Nephron (organoid): ENCODE results near the gene TACR2.

Source experiments
- H3K27ac Mint-ChIP-seq, 3 experiments: 2 replicates each; pipeline ENCODE4 v1.8.0; 2020; ENCODE audit warnings: mixed read lengths in 3 of 3, mild to moderate bottlenecking in 2 of 3, moderate library complexity in 1 of 3
- H3K27me3 Mint-ChIP-seq: 2 replicates; pipeline ENCODE4 v1.8.0; 2021; ENCODE audit warnings: low read depth, mild to moderate bottlenecking, moderate library complexity, mixed read lengths
- H3K36me3 Mint-ChIP-seq: 2 replicates; pipeline ENCODE4 v1.8.0; 2020; ENCODE audit warnings: low read depth, mixed read lengths
- H3K4me1 Mint-ChIP-seq: 2 replicates; pipeline ENCODE4 v1.8.0; 2020; ENCODE audit warnings: mixed read lengths
- H3K4me3 Mint-ChIP-seq, 3 experiments: 2 replicates each; pipeline ENCODE4 v1.8.0; 2020; ENCODE audit warnings: mild to moderate bottlenecking in 3 of 3, mixed read lengths in 3 of 3, moderate library complexity in 2 of 3
- H3K9me3 Mint-ChIP-seq: 2 replicates; pipeline ENCODE4 v1.8.0; 2020; ENCODE audit warnings: mixed read lengths
- TF ChIP-seq, protein P1 (sequence below), 3 experiments: fragments of 200-600 bp; sonication (generic); IDR thresholded peaks; one replicate each; pipeline ENCODE4 v1.5.0; 2021; ENCODE audit warnings: antibody characterized with exemption in 3 of 3; ENCODE audit not compliant: unreplicated experiment in 3 of 3

The TACR2 gene

DNA sequence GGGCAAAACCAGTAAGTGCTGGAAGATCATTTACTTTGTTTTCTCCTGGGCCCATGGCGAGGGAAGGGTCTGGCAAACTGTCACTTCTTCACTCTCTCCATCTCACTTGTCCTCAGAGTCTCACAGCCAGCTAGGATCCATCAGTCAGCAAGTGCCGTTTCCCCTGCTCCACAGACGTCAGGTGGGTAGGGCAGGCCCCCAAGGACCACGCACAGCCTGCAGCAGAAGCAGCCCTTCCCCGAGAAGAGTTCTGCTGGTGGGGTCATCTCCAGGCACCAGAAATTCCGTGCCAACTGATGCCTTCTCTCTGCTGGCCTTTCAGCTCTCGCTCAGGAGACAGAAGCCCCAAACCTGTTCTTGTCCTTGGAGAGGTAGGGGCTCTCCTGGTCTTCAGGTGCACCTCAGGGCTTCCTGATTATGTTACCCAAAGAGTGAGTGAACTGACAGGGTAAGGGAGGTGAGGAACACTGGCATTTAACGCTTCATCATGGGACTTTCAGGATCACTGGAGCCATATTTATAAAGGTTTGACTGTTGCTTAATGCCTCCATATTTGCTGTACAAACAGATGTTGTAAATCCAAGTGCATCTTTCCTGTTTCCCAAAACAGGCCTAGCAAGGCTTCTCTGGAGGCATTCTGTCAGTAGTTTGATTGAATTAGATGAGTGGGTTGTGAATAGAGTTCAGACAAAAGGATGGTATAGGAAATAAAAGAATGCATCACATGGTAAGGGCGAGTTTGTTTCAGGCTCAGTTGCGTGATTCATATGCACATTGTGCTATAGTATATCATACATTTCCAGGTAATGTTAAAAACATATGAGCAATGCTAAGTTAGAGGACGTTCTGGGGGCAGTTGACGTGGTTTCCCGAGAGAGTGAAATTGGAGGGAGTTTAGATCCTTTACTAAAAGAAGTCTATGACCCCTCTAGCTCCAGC is 20.9 kb upstream of the TACR2 start:
- H3K4me1 Mint-ChIP-seq = peaks cover 30% of the 10 kb centered on the region
- TF ChIP-seq, protein P1, sequence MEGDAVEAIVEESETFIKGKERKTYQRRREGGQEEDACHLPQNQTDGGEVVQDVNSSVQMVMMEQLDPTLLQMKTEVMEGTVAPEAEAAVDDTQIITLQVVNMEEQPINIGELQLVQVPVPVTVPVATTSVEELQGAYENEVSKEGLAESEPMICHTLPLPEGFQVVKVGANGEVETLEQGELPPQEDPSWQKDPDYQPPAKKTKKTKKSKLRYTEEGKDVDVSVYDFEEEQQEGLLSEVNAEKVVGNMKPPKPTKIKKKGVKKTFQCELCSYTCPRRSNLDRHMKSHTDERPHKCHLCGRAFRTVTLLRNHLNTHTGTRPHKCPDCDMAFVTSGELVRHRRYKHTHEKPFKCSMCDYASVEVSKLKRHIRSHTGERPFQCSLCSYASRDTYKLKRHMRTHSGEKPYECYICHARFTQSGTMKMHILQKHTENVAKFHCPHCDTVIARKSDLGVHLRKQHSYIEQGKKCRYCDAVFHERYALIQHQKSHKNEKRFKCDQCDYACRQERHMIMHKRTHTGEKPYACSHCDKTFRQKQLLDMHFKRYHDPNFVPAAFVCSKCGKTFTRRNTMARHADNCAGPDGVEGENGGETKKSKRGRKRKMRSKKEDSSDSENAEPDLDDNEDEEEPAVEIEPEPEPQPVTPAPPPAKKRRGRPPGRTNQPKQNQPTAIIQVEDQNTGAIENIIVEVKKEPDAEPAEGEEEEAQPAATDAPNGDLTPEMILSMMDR (IDR thresholded peaks at IDR 0.05; ENCODE audit: unreplicated experiment in 3 of 3) = no peak
- H3K4me3 Mint-ChIP-seq = no peak overlapping the region
- H3K9me3 Mint-ChIP-seq = peaks cover 4% of the 10 kb centered on the region
- no peaks in the 10 kb centered on the region for H3K36me3 Mint-ChIP-seq
- H3K27me3 Mint-ChIP-seq = peaks cover 4% of the 10 kb centered on the region
- H3K27ac Mint-ChIP-seq = peak overlapping the region; percentile 43 to 73 (median 56)

DNA sequence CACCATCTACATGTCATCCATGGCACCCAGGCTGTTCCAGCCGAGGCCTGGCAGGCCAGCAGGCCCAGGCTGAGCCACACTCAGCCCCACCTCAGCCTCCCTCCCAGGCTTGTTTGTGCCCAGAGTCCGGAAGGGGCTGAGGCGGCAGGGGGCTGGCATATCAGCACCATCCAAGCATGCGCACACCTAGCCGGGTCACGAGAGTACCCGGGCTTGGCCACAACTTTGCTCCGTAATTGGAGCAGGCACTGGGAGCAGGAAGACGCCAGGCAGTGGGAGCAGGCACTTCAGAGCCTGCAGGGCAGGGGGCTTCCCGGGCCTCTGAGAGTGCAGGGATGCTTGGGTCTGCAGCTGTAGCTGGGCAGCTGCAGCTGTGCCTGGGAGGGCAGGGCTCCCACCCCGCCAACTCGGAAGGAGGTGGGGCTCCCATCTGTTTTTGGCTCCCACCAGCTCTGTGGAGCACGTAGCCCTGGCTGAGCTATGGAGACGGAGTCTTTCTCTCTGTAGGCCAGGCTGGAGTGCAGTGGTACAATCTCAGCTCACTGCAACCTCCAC is 19.3 kb upstream of the TACR2 start:
- peaks cover 4% of the 10 kb centered on the region for H3K9me3 Mint-ChIP-seq
- H3K4me1 Mint-ChIP-seq = peaks cover 30% of the 10 kb centered on the region
- TF ChIP-seq, protein P1 (IDR thresholded peaks at IDR 0.05; ENCODE audit: unreplicated experiment in 3 of 3) = no peak
- no peak overlapping the region for H3K27ac Mint-ChIP-seq
- H3K27me3 Mint-ChIP-seq = no peaks in the 10 kb centered on the region
- H3K4me3 Mint-ChIP-seq = no peak overlapping the region
- no peaks in the 10 kb centered on the region for H3K36me3 Mint-ChIP-seq

DNA sequence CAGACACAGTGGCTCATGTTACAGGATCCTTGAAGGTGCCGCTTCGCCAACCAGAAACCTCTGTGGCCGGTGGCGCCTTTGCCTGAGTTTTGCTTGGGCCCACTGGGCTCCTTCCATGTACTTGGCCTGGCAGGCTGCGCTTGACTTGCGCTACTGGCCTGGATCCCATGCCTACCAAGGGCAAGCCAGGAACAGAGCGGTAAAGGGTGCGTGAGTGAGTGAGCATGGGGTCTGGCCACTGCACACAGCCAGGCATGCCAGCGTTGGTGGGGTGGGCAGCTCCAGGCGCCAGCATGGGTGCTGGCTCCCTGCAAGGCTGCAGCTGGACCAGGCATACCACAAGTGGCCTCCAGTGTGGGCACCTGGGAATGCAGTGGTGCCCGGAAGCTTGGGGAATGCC is 18.2 kb upstream of the TACR2 start:
- H3K27me3 Mint-ChIP-seq = no peaks in the 10 kb centered on the region
- no peak overlapping the region for H3K27ac Mint-ChIP-seq
- TF ChIP-seq, protein P1 (IDR thresholded peaks at IDR 0.05; ENCODE audit: unreplicated experiment in 3 of 3) = no peak
- peaks cover 27% of the 10 kb centered on the region for H3K4me1 Mint-ChIP-seq
- no peaks in the 10 kb centered on the region for H3K36me3 Mint-ChIP-seq
- H3K9me3 Mint-ChIP-seq = peaks cover 4% of the 10 kb centered on the region
- no peak overlapping the region for H3K4me3 Mint-ChIP-seq

DNA sequence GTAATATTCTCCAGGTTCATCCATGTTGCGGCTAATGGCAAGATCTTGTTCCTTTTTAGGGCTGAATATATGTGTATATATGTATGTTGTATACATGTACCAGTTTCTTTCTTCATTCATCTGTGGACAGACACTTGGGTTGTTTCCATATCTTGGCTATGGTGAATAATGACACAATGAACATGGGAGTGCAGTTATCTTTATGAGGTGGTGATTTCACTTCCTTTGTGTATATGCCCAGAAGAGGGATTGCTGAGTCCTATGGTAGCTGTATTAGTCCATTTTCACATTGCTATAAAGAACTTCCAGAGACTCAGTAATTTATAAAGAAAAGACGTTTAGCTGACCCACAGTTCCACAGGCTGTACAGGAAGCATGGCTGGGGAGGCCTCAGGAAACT is 17.5 kb upstream of the TACR2 start:
- TF ChIP-seq, protein P1 (IDR thresholded peaks at IDR 0.05; ENCODE audit: unreplicated experiment in 3 of 3) = no peak
- no peaks in the 10 kb centered on the region for H3K27me3 Mint-ChIP-seq
- no peaks in the 10 kb centered on the region for H3K36me3 Mint-ChIP-seq
- H3K9me3 Mint-ChIP-seq = peaks cover 4% of the 10 kb centered on the region
- H3K4me3 Mint-ChIP-seq = no peak overlapping the region
- H3K27ac Mint-ChIP-seq = no peak overlapping the region
- peaks cover 22% of the 10 kb centered on the region for H3K4me1 Mint-ChIP-seq

DNA sequence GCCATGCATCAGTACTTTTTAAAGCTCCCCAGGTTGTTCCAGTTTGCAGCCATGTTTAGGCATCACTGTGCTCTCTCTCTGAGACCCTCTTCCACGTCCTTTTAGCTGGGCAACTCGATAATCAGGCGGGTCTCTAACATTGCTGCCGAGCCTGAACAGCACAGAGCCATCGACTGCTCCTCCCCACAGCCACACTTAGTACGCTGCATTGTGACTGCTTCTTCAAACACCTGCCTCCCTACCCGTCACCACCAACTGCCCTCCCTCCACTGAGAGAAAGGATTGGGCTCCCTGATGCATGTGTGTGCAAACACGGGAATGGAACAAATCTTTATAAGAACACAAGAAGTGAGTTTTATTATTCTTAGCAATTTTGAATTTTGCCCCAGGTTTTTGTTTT is 11.4 kb upstream of the TACR2 start:
- Mint-ChIP-seq H3K9me3 (no peaks in the 10 kb centered on the region), H3K27me3 (peaks cover 5% of the 10 kb centered on the region), H3K36me3 (no peaks in the 10 kb centered on the region), H3K27ac (no peak overlapping the region), H3K4me1 (no peaks in the 10 kb centered on the region), H3K4me3 (no peak overlapping the region)
- TF ChIP-seq, protein P1 (IDR thresholded peaks at IDR 0.05; ENCODE audit: unreplicated experiment in 3 of 3) = no peak
